ENCODE measurements around the gene DISC1.

The DISC1 gene

GRCh38 chr1:231842441-231842840, 215.9 kb downstream of the DISC1 start:
- H3K4me3 ChIP-seq (ENCODE audit: low read depth, low read length): no peak overlapping the region

GRCh38 chr1:231844986-231845502, 218.5 kb downstream of the DISC1 start:
- TF ChIP-seq, protein P1, sequence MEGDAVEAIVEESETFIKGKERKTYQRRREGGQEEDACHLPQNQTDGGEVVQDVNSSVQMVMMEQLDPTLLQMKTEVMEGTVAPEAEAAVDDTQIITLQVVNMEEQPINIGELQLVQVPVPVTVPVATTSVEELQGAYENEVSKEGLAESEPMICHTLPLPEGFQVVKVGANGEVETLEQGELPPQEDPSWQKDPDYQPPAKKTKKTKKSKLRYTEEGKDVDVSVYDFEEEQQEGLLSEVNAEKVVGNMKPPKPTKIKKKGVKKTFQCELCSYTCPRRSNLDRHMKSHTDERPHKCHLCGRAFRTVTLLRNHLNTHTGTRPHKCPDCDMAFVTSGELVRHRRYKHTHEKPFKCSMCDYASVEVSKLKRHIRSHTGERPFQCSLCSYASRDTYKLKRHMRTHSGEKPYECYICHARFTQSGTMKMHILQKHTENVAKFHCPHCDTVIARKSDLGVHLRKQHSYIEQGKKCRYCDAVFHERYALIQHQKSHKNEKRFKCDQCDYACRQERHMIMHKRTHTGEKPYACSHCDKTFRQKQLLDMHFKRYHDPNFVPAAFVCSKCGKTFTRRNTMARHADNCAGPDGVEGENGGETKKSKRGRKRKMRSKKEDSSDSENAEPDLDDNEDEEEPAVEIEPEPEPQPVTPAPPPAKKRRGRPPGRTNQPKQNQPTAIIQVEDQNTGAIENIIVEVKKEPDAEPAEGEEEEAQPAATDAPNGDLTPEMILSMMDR (IDR thresholded peaks at IDR 0.05; ENCODE audit: control insufficient read depth, extremely low read depth, insufficient read depth): peak; percentile 47; the same call in 1 of the 2 replicates
- no peak for DNase-seq (ENCODE audit: low read depth)
- H3K4me3 ChIP-seq (ENCODE audit: low read depth, low read length): no peak overlapping the region

More at GRCh38 chr1:231842441-231842840, 215.9 kb downstream of the DISC1 start:
- DNase-seq (ENCODE audit: low read depth): no peak
- TF ChIP-seq, protein P1 (IDR thresholded peaks at IDR 0.05; ENCODE audit: control insufficient read depth, extremely low read depth, insufficient read depth): no peak

DNA sequence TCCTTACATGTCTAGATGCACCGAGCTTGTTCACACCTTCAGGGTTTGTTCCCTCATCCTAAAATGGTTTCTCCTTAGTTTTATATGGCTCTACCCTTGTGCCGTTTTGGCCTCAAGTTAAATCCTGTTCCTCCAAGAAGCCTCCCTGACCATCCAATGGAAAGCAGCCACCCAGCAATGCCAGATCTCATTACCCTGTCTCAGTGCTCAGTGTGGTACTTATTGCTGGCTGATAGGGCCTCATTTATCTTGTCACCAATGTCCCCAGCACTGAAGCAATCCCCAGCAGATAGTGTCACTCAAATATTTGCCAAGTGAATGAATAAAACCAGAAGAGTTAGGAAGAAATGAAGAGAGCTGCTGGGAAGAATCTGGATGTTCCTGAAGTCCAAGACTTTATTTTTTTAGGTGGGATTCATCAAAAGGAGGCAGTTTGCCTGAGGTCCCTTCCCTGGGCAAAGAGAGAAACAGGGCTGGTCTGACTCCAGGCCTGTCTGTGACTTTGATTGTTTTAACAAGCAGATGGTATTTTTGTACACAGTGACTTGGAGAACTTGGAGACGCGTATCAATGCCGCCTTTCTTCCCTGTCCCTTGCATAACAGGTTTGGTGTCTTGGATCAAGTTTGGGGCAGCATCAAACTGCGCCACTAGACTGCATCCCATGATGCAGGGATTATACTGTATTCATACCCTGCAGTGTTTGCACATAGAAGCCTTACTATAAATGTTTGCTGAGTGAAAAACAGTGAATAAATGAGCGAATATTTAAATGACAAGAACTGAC, 221.2 kb downstream of the DISC1 start:
- DNase-seq (ENCODE audit: low read depth): peak; percentile 69
- TF ChIP-seq, protein P1 (IDR thresholded peaks at IDR 0.05; ENCODE audit: control insufficient read depth, extremely low read depth, insufficient read depth): no peak
- H3K4me3 ChIP-seq (ENCODE audit: low read depth, low read length): no peak overlapping the region

GRCh38 chr1:231849981-231850380, 223.4 kb downstream of the DISC1 start:
- H3K4me3 ChIP-seq (ENCODE audit: low read depth, low read length): no peak overlapping the region
- TF ChIP-seq, protein P1 (IDR thresholded peaks at IDR 0.05; ENCODE audit: control insufficient read depth, extremely low read depth, insufficient read depth): no peak
- DNase-seq (ENCODE audit: low read depth): no peak

DNA sequence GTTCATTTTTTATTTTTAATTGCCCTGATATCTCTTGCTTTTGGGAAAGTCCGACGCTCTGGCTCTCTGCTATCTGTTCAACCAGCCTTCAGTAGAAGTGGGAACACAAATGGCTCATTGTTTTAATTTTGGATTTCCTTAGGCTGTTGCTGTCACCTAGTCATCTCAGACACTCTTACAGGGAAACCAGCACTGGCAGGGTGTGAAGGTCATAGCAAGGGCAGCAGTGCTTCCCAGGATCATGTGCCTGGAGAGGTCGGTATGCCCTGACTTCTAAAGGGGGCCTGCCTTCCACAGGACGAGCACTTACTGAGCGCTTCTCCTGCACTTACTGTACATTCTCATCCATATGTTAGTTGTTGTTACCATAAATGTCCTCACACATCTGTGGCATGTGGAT, 224.2 kb downstream of the DISC1 start:
- H3K4me3 ChIP-seq (ENCODE audit: low read depth, low read length): no peak overlapping the region
- TF ChIP-seq, protein P1 (IDR thresholded peaks at IDR 0.05; ENCODE audit: control insufficient read depth, extremely low read depth, insufficient read depth): no peak
- no peak for DNase-seq (ENCODE audit: low read depth)

- H3K4me3 ChIP-seq (ENCODE audit: low read depth, low read length): no peak overlapping the region
- TF ChIP-seq, protein P1 (IDR thresholded peaks at IDR 0.05; ENCODE audit: control insufficient read depth, extremely low read depth, insufficient read depth): no peak
- no peak for DNase-seq (ENCODE audit: low read depth)
Measured at GRCh38 chr1:231853588-231854207, 227.1 kb downstream of the DISC1 start.
